ENCODE data around the gene ZDHHC1.

ZDHHC1 gene

DNA sequence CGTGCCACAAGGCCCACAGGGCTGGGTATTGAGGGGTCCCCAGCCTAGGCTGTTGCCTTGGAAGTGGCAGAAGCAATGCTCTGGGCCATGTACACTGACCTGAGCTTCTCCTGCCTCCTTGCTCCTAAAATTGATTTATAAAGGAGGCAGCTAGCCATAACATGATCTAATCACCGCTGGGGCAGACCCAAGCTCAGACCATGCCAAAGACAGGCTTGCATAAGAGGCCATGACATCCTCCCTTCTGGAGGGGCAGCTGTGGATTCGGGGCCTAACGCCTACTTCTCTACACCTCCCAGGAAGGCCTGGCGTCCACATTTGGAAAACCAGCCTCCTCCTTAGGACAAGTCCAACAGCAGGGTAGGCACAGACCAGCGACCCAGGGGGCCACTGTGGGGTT is 27.0 kb upstream of the ZDHHC1 start:
- no peak for TF ChIP-seq ZNF274 (IDR thresholded peaks at IDR 0.05; ENCODE audit: low read depth, low read length)
- no peak overlapping the region for H3K4me3 ChIP-seq (ENCODE audit: low read length)

DNA sequence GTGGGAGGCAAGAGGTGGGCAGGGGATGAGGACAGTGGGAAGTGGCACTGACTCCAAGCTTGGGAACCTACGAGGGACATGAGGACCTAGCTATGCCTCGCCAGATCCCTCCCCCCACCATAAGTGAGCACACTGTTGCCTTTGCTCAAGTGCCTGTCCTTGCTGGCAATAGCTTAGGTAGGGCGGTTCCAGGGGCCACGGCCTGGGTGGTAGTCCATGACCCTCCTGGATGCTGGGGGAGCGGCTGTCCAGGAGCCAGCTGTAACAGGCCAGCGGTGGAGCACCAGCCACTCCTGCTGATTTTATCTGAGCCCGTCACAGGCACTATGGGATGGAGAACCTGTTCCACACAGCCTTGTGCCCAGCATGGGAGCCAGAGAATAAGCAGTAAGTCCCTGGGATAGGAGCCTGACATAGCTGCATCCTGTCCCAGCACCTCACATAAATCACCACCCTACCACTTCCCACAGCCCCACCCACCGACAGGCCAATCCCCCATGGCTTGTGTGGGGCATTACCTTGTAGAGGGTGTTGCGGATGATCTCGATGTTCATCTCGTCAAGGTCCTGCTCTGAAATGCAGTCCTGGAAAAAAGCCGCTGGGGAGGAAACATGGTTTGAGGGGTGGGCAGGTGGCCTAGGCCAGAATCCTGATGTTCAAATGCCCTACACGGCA is 26.4 kb upstream of the ZDHHC1 start:
- no peak for TF ChIP-seq ZNF274 (IDR thresholded peaks at IDR 0.05; ENCODE audit: low read depth, low read length)
- no peak overlapping the region for H3K4me3 ChIP-seq (ENCODE audit: low read length)

DNA sequence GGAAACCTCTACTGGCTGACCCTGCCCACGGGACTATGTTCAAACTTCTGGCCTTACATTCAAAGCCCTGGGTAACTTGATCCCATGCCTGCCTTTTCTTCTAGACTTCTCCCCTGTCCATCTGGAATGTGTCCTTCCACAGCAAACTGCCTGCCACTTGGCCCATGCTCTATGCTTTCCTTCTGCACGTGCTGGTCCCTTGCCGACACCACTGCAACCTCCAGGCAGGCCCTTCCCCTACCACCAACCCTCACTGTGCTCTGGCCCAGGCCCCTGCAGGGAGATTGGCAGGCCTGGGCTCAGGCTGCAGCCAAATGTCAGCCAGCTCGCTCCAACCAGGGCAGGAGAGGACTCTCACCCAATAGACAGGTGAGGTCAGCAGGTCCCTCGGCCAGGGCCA is 25.6 kb upstream of the ZDHHC1 start:
- no peak for TF ChIP-seq ZNF274 (IDR thresholded peaks at IDR 0.05; ENCODE audit: low read depth, low read length)

DNA sequence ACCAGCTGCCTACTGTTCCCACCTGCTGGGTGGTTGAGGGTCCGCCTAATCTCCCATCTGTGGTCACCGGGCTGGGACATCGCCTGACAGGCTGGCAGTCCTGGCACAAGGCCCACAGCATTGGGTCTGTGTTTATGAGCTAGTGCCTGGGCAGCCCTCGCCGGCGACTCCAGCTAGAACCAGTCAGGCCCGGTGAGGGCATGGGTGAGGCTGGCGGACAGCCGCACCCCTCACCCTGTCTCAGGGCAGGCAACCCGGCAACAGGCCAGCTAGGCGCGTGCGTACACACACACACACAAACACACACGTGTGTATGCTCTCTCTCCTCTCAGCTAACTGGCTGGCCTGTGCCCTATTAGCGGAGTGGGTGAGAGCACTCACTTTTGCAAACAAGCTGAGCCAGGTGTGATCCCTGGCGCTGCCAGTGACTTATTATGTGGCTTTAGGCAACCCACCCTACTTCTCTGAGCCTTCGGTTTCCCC is 25.0 kb upstream of the ZDHHC1 start:
- H3K4me3 ChIP-seq (ENCODE audit: low read length): no peak overlapping the region
- TF ChIP-seq ZNF274 (IDR thresholded peaks at IDR 0.05; ENCODE audit: low read depth, low read length): no peak

More for the DNA sequence above, 25.6 kb upstream of the ZDHHC1 start:
- no peak overlapping the region for H3K4me3 ChIP-seq (ENCODE audit: low read length)

DNA sequence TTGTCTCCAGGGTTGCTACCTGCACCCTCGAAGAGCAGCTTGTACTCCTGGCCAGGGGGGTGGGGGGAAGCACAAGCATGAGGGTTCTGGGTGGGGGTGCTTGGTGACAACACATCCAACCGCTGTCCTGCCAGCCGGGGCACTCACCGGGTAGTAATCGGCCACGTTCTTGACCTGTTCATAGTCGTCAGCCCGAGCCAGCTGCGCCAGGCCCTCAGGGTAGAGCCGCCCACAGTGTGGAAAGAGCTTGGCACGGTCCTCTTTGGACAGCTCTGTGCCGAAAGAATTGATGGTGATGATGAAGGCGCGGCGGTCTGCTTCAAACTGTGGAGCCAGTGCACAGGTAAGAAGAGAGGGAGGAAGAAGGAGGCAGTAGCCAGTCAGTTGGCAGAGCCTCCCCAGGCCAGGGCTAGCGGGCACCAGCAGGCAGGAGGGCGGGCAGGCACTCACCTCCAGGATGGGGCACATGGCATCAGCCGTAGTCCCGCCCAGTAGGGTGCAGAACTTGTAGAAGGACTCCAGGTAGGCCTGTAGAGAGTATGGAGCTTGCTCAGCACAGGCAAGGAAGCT is 22.6 kb upstream of the ZDHHC1 start:
- TF ChIP-seq ZNF274 (IDR thresholded peaks at IDR 0.05; ENCODE audit: low read depth, low read length): no peak
- no peak overlapping the region for H3K4me3 ChIP-seq (ENCODE audit: low read length)

DNA sequence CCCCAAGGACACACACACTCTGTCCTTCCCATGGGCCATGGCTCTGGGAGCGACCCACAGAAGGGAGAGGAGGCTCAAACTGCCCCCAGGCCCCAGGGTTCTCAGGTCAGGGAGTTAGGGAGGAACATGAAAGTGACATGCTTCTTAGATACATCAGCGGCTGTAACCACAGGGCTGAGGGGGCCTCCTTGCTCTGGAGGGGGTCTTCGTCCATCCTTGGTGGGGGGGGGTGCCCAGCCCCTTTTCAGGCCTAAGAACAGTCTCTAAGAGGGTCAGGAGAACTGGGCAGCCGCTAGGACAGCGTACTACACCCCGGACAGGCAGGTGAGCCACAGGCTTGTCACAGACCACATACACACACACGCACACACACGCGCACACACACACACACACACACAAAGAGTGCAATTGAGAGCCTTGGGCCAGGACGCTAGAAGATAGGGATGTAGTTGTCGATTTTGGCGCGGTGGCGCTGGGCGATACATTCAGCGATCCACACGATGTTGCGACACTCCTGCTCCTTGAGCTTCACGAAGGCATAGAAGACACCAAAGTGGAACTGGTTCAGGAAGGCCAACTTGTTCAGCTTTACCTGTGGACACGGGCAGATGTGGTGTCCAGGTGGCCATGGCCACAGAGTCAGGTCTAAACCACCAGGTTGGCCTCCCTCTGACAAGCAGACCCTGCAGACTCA is 22.0 kb upstream of the ZDHHC1 start:
- no peak for TF ChIP-seq ZNF274 (IDR thresholded peaks at IDR 0.05; ENCODE audit: low read depth, low read length)
- H3K4me3 ChIP-seq (ENCODE audit: low read length): no peak overlapping the region

DNA sequence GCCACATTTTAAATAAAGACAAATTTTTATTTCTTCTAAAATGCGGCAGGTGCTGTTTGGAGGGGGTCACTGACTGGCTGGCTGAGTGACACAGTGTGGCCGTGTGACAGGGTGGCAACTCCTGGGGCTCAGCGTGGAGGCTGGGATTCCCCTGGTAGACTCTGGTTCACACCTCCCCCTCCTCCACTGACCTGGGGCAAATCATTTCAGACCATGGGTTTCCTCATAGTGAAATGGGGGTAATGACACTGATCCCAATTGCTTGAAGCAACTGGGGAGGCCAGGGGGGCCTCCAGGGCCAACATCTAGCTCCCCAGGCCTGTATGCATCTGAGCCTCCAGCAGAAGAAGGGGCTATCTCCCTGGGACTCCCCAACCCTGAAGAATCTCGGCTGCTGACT is 21.2 kb upstream of the ZDHHC1 start:
- no peak overlapping the region for H3K4me3 ChIP-seq (ENCODE audit: low read length)
- no peak for TF ChIP-seq ZNF274 (IDR thresholded peaks at IDR 0.05; ENCODE audit: low read depth, low read length)

DNA sequence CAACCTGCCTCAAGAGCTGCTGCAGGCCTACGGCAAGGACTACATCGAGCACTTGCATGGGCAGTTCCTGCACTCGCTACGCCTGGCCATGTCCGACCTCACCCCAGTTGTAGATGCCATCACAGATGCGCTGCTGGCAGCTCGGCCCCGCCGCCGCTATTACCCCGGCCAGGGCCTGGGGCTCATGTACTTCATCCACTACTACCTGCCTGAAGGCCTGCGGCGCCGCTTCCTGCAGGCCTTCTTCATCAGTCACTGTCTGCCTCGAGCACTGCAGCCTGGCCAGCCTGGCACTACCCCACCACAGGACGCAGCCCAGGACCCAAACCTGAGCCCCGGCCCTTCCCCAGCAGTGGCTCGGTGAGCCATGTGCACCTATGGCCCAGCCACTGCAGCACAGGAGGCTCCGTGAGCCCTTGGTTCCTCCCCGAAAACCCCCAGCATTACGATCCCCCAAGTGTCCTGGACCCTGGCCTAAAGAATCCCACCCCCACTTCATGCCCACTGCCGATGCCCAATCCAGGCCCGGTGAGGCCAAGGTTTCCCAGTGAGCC is 20.4 kb upstream of the ZDHHC1 start:
- no peak for TF ChIP-seq ZNF274 (IDR thresholded peaks at IDR 0.05; ENCODE audit: low read depth, low read length)
- H3K4me3 ChIP-seq (ENCODE audit: low read length): no peak overlapping the region

DNA sequence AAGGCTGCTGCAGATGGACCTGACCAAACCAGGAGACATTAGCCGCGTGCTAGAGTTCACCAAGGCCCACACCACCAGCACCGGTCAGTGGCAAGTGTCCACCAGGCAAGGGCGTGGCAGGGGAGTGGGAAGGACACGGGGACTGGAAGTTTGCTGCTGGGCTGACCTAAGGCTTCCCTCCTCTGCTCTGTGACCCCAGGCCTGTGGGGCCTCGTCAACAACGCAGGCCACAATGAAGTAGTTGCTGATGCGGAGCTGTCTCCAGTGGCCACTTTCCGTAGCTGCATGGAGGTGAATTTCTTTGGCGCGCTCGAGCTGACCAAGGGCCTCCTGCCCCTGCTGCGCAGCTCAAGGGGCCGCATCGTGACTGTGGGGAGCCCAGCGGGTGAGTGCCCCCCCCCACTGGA is 19.5 kb upstream of the ZDHHC1 start:
- no peak overlapping the region for H3K4me3 ChIP-seq (ENCODE audit: low read length)
- TF ChIP-seq ZNF274 (IDR thresholded peaks at IDR 0.05; ENCODE audit: low read depth, low read length): no peak

DNA sequence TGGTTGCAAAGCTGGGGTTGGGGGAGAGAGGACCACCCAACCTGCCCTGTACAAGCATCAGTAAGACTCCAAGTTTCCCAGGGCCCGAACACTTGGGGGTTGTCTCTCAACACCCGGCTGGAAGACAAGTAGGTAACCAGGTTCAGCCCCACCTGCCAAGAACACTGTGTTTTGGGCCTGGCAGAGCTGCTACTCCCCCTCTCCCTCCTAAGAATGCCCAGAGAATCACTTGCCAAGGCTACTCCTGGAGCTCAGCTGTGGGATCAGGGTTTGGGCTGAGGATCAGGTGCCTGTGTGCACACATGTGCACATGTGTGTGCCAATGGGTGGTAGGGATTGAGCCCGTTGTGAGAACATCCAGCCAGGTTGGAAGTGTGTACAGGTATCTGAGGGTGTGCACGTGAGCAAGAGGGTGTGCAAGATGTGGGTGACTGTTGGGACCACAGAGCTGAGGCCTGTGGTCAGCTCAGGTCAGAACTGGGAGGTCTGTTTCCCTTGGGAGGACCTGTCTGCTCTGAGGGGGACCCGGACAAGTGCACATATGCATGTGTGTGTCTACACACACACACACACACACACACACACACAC is 16.9 kb upstream of the ZDHHC1 start:
- TF ChIP-seq ZNF274 (IDR thresholded peaks at IDR 0.05; ENCODE audit: low read depth, low read length): no peak
- no peak overlapping the region for H3K4me3 ChIP-seq (ENCODE audit: low read length)

DNA sequence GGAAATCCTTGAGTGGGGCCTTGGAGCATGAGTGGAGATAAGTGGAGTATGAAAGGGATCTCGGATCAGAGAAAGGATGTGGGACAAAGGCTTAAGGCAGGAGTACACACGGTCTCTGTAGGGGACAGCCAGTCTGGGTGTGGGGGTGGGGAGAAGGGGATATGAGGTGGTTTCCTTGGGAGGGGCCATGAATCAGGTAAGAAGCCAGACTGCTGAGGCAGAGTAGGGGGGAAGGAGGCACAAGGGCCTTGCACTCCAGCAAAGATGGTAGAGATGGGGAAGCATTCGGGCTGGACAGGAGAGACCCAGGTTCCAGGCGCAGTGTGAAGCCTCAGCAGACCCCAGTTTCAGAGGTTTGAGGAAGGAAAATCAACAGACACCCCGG is 16.2 kb upstream of the ZDHHC1 start:
- no peak overlapping the region for H3K4me3 ChIP-seq (ENCODE audit: low read length)
- no peak for TF ChIP-seq ZNF274 (IDR thresholded peaks at IDR 0.05; ENCODE audit: low read depth, low read length)

DNA sequence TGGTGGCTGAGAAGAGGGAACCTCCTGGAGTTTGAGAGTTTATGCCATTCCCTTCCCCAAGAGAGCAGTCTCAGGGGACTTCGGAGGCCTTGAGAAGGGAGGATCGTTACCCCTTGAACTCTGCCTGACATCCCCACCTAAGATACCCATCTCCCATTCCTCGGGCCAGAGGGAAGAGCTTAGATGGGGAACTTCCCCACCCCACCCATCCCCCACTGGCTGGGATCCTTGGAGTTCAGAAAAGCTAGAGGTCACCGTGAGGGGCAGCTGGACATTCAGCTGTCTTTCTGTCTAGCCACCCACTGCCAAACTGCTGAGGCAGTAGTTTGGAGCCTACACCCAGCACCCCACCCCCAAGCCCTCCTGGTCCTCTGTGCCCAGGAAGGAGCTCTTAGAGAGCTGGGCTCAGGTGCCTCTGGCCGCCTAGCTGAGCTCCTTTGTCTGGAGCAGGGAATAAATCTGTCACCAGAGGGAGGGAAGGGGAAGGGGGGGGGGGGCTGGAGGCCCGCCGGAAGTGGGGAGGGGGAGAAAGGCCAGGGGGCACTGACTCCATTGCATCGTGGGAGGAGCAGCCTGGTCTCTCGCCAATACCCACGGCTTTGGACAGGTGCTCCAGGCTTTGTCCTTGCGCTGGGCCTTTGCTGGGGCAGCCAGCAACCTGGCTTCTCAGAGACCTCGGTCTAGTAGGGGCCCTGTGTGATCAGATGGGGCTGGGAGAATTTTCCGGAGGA is 15.7 kb upstream of the ZDHHC1 start:
- H3K4me3 ChIP-seq (ENCODE audit: low read length): no peak overlapping the region
- TF ChIP-seq ZNF274 (IDR thresholded peaks at IDR 0.05; ENCODE audit: low read depth, low read length): no peak

DNA sequence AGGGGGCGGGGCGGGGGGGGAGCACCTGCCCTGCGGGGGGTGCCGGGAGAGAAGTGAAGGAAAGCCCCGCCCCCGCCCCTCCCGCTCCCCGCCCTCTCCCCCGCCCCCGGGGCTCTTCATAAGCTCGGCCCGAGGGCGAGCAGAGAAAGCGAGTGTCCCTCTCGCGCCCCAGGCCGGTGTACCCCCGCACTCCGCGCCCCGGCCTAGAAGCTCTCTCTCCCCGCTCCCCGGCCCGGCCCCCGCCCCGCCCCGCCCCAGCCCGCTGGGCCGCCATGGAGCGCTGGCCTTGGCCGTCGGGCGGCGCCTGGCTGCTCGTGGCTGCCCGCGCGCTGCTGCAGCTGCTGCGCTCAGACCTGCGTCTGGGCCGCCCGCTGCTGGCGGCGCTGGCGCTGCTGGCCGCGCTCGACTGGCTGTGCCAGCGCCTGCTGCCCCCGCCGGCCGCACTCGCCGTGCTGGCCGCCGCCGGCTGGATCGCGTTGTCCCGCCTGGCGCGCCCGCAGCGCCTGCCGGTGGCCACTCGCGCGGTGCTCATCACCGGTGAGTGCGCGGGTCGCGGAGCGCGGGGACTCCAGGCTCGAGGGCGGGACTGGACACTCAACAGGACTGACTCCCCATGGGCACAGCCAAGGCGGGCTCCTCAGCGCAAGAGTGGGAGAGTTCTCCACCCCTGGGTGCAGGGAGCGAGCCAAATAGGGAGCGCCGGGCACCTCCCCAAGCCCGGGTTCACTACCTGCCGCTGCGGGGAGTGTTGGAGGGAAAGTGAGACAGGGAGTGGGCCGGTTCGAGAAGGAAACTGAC is 14.9 kb upstream of the ZDHHC1 start, which contains the start of gene HSD11B2:
Gene HSD11B2 (plus strand): TSS at position 145 of the 798 bp plus-strand sequence. CDS start 128 bp downstream, at position 273.
- no peak within 1 kb of the TSS for H3K4me3 ChIP-seq (ENCODE audit: low read length)

More for the DNA sequence above, 14.9 kb upstream of the ZDHHC1 start, which contains the start of gene HSD11B2:
- no peak for TF ChIP-seq ZNF274 (IDR thresholded peaks at IDR 0.05; ENCODE audit: low read depth, low read length)

Measured in GM08714 (cell line).